ENCODE data around the gene HSD11B1.
A peak's percentile ranks its signal among the peaks of the same experiment; 100 is the strongest.

Gene HSD11B1
- total RNA-seq: 0.12 to 0.80 (median 0.46) reads per million in 4 donors

- no peak for DNase-seq
Observed at GRCh38 chr1:209704584-209704983, at the start of gene HSD11B1. HSD11B1 (plus strand) TSS chr1:209704846; CDS start chr1:209704943, 97 bp downstream.

GRCh38 chr1:209655411-209656231, 49.0 kb upstream of the HSD11B1 start:
- DNase-seq: no peak

GRCh38 chr1:209657140-209657879, 47.3 kb upstream of the HSD11B1 start:
- DNase-seq: no peak

GRCh38 chr1:209657918-209658317, 46.7 kb upstream of the HSD11B1 start:
- no peak for DNase-seq

GRCh38 chr1:209659909-209660308, 44.7 kb upstream of the HSD11B1 start:
- peak in 1 of 5 donors; percentile 36 for DNase-seq

GRCh38 chr1:209661071-209661470, 43.6 kb upstream of the HSD11B1 start:
- DNase-seq: no peak

GRCh38 chr1:209662879-209663327, 41.7 kb upstream of the HSD11B1 start:
- DNase-seq: no peak

GRCh38 chr1:209667103-209667502, 37.5 kb upstream of the HSD11B1 start:
- DNase-seq: no peak

- no peak for DNase-seq
Observed at GRCh38 chr1:209667708-209668107, 36.9 kb upstream of the HSD11B1 start.

- DNase-seq: no peak
Observed at GRCh38 chr1:209670441-209671082, 34.1 kb upstream of the HSD11B1 start.

- DNase-seq: peak in 1 of 5 donors; percentile 89
Observed at GRCh38 chr1:209672705-209673630, 31.7 kb upstream of the HSD11B1 start.

- DNase-seq: no peak
Observed at GRCh38 chr1:209673631-209674417, 30.8 kb upstream of the HSD11B1 start.

GRCh38 chr1:209674957-209675564, 29.6 kb upstream of the HSD11B1 start, which contains the start of gene G0S2:
G0S2 (plus strand) TSS chr1:209675412; CDS start chr1:209675685, 273 bp downstream.
- DNase-seq: peak in 1 of 5 donors; percentile 52

GRCh38 chr1:209675565-209676154, 29.0 kb upstream of the HSD11B1 start:
- no peak for DNase-seq

- no peak for DNase-seq
Observed at GRCh38 chr1:209678981-209679539, 25.6 kb upstream of the HSD11B1 start.

GRCh38 chr1:209685821-209686220, 18.8 kb upstream of the HSD11B1 start:
- DNase-seq: peak in 2 of 5 donors; percentile 4 to 83

- no peak for DNase-seq
Observed at GRCh38 chr1:209686322-209686721, 18.3 kb upstream of the HSD11B1 start.

GRCh38 chr1:209688746-209689234, 15.9 kb upstream of the HSD11B1 start:
- DNase-seq: no peak

- DNase-seq: no peak
Observed at GRCh38 chr1:209689477-209689876, 15.2 kb upstream of the HSD11B1 start.

- DNase-seq: no peak
Observed at GRCh38 chr1:209691237-209691636, 13.4 kb upstream of the HSD11B1 start.
